Lower lobe of right lung (tissue), 2 donors: ENCODE results near the gene RAPGEF4. TPM values are rescaled to one million over a fixed set of nuclear protein-coding genes. Genes with fewer than 3 reads are reported as not detected.

ENCODE experiments used
- ATAC-seq, 2 donors: fragments of 200-7000 bp; cut with Tn5 transposase; one replicate each; pipeline ENCODE4 v1.9.1; 2020 to 2022; ENCODE audit warnings: mild to moderate bottlenecking in 2 of 2, moderate library complexity in 2 of 2
- DNase-seq: peaks from one replicate; pipeline ENCODE4 v3.0.0-alpha.2; 2020
- H3K27ac ChIP-seq: fragments of 200-600 bp; one replicate; pipeline ENCODE4 v1.8.0; 2022
- H3K27me3 ChIP-seq: fragments of 200-600 bp; one replicate; pipeline ENCODE4 v1.8.0; 2022; ENCODE audit warnings: low read depth
- H3K36me3 ChIP-seq: fragments of 200-600 bp; one replicate; pipeline ENCODE4 v1.8.0; 2022; ENCODE audit warnings: mild to moderate bottlenecking
- H3K4me1 ChIP-seq: fragments of 200-600 bp; one replicate; pipeline ENCODE4 v1.8.0; 2022
- H3K4me3 ChIP-seq: fragments of 200-600 bp; one replicate; pipeline ENCODE4 v1.8.0; 2022; ENCODE audit warnings: mild to moderate bottlenecking
- H3K9me3 ChIP-seq: fragments of 200-600 bp; one replicate; pipeline ENCODE4 v1.8.0; 2022
- CTCF ChIP-seq: fragments of 200-600 bp; IDR thresholded peaks from one replicate; pipeline ENCODE4 v1.8.0; 2022; ENCODE audit warnings: antibody characterized with exemption, mild to moderate bottlenecking
- intact Hi-C: fragments of 100-400 bp; cut with DNase I; formaldehyde crosslinking; loops from one replicate; pipeline ENCODE4 v1.11.0; 2022
- total RNA-seq: library from RNA; stranded (reverse); fragmentation: NEBNext Ultra II Directional; extraction: Animal tissue kit (Norgen Biotek cat#: 25700); gene quantifications from one replicate; pipeline ENCODE4 v1.2.1, GENCODE V29; 2021
- donor health status: DM: no; HTN: yes; CAD: no; lungs with severe emphysema.

Gene RAPGEF4
- total RNA-seq, 1 donor from 2014 or later = 14.6 TPM

- intact Hi-C loops = no loop called here
- no peak overlapping the region for H3K4me3 ChIP-seq
- H3K27me3 ChIP-seq = no peaks in the 10 kb centered on the region
- no peaks in the 10 kb centered on the region for H3K9me3 ChIP-seq
- H3K4me1 ChIP-seq = peaks cover 12% of the 10 kb centered on the region
- DNase-seq (no peak), ATAC-seq (no peak)
- no peak for TF ChIP-seq CTCF
- no peak overlapping the region for H3K27ac ChIP-seq
- H3K36me3 ChIP-seq = no peaks in the 10 kb centered on the region
These were observed 264.2 kb downstream of the RAPGEF4 start for GRCh38 chr2:172999641-173000386.

- H3K27ac ChIP-seq = no peak overlapping the region
- ATAC-seq (no peak), DNase-seq (no peak)
- H3K9me3 ChIP-seq = no peaks in the 10 kb centered on the region
- H3K36me3 ChIP-seq = no peaks in the 10 kb centered on the region
- no peaks in the 10 kb centered on the region for H3K27me3 ChIP-seq
- intact Hi-C loops = no loop called here
- TF ChIP-seq CTCF = no peak
- no peak overlapping the region for H3K4me3 ChIP-seq
- H3K4me1 ChIP-seq = no peaks in the 10 kb centered on the region
These were observed 266.3 kb downstream of the RAPGEF4 start for GRCh38 chr2:173001664-173002604.

GRCh38 chr2:173002751-173003541 is 267.3 kb downstream of the RAPGEF4 start:
- DNase-seq (no peak), ATAC-seq (peak in 1 of 2 donors; percentile 66)
- no peaks in the 10 kb centered on the region for H3K4me1 ChIP-seq
- intact Hi-C loops = no loop called here
- no peak overlapping the region for H3K27ac ChIP-seq
- H3K9me3 ChIP-seq = no peaks in the 10 kb centered on the region
- no peaks in the 10 kb centered on the region for H3K27me3 ChIP-seq
- no peaks in the 10 kb centered on the region for H3K36me3 ChIP-seq
- no peak for TF ChIP-seq CTCF
- H3K4me3 ChIP-seq = no peak overlapping the region

GRCh38 chr2:173008786-173009185 is 273.1 kb downstream of the RAPGEF4 start:
- H3K27ac ChIP-seq = no peak overlapping the region
- no peaks in the 10 kb centered on the region for H3K9me3 ChIP-seq
- H3K4me3 ChIP-seq = no peak overlapping the region
- TF ChIP-seq CTCF = no peak
- DNase-seq = no peak
- intact Hi-C loops = no loop called here
- no peaks in the 10 kb centered on the region for H3K4me1 ChIP-seq
- ATAC-seq = no peak
- H3K36me3 ChIP-seq = no peaks in the 10 kb centered on the region
- no peaks in the 10 kb centered on the region for H3K27me3 ChIP-seq

GRCh38 chr2:173010233-173010632 is 274.6 kb downstream of the RAPGEF4 start:
- intact Hi-C loops = no loop called here
- H3K9me3 ChIP-seq = no peaks in the 10 kb centered on the region
- H3K27ac ChIP-seq = no peak overlapping the region
- no peak for TF ChIP-seq CTCF
- no peak for DNase-seq
- H3K36me3 ChIP-seq = no peaks in the 10 kb centered on the region
- no peak for ATAC-seq
- H3K4me1 ChIP-seq = no peaks in the 10 kb centered on the region
- no peak overlapping the region for H3K4me3 ChIP-seq
- H3K27me3 ChIP-seq = no peaks in the 10 kb centered on the region
